Uterus (tissue), 4 donors: ENCODE results near the gene DNAJA4. TPM values are rescaled to one million over a fixed set of nuclear protein-coding genes. Genes with fewer than 3 reads are reported as not detected.

ENCODE experiments used
- DNase-seq, 2 donors: peaks; one replicate each; pipeline ENCODE4 v3.0.0-alpha.2; 2019 to 2020
- H3K27ac ChIP-seq, 2 donors: fragments of 200-600 bp; sonication (generic); 1 replicate in 1 of 2; 2 replicates in 1 of 2; pipeline ENCODE4 v1.5.1; 2016 to 2018
- H3K27me3 ChIP-seq, 2 donors: fragments of 200-600 bp; sonication (generic); one replicate each; pipeline ENCODE4 v1.5.1; 2018 to 2019; ENCODE audit warnings: control low read depth in 1 of 2
- H3K36me3 ChIP-seq, 2 donors: fragments of 200-600 bp; sonication (generic); one replicate each; pipeline ENCODE4 v1.5.1; 2019; ENCODE audit warnings: control low read depth in 1 of 2
- H3K4me1 ChIP-seq, 2 donors: fragments of 200-600 bp; sonication (generic); one replicate each; pipeline ENCODE4 v1.5.1; 2018 to 2019; ENCODE audit warnings: control low read depth in 1 of 2
- H3K4me3 ChIP-seq, 2 donors: fragments of 200-600 bp; sonication (generic); 1 replicate in 1 of 2; 2 replicates in 1 of 2; pipeline ENCODE4 v1.5.1; 2018 to 2019; ENCODE audit warnings: mild to moderate bottlenecking in 1 of 2
- H3K9me3 ChIP-seq, 2 donors: fragments of 200-600 bp; sonication (generic); one replicate each; pipeline ENCODE4 v1.5.1; 2019; ENCODE audit warnings: control low read depth in 1 of 2
- CTCF ChIP-seq, 4 experiments: fragments of 200-600 bp in 2 of 4; fragments of 450-650 bp in 2 of 4; sonication (generic) in 2 of 4; IDR thresholded peaks; one replicate each; pipeline ENCODE4 v1.5.1; 2016 to 2019; ENCODE audit warnings: antibody characterized with exemption in 4 of 4, mild to moderate bottlenecking in 2 of 4, moderate library complexity in 1 of 4
- POLR2A ChIP-seq, 2 donors: fragments of 450-650 bp; IDR thresholded peaks; one replicate each; pipeline ENCODE4 v1.6.1; 2016; ENCODE audit warnings: antibody characterized with exemption in 2 of 2, mild to moderate bottlenecking in 1 of 2, moderate library complexity in 1 of 2
- intact Hi-C: fragments of 100-400 bp; cut with DNase I; formaldehyde crosslinking; loops from one replicate; pipeline ENCODE4 v1.15.1; 2023; ENCODE audit warnings: low total_unique reads
- total RNA-seq, 4 donors: library from RNA; depleted of rRNA in 3 of 4; stranded (reverse); fragments of >200 nt in 3 of 4; gene quantifications; one replicate each; pipeline versions ENCODE4 v1.1.0 to v1.2.4, GENCODE V29; 2014 to 2023
- donor health status: DM: yes; HTN: yes; CAD: no.

DNAJA4 gene
- total RNA-seq, 4 donors from 2014 or later, result 2.6 to 16.8 (median 14.6) TPM

- intact Hi-C loops, result no loop called here
- H3K27ac ChIP-seq, result no peak overlapping the region
- no peaks in the 10 kb centered on the region for H3K9me3 ChIP-seq
- no peak for DNase-seq
- TF ChIP-seq CTCF (IDR thresholded peaks at IDR 0.05), result no peak
- no peak for TF ChIP-seq POLR2A (IDR thresholded peaks at IDR 0.05)
- H3K27me3 ChIP-seq, result no peaks in the 10 kb centered on the region
- H3K36me3 ChIP-seq, result no peaks in the 10 kb centered on the region
- no peaks in the 10 kb centered on the region for H3K4me1 ChIP-seq
- H3K4me3 ChIP-seq, result no peak overlapping the region
These were observed 48.6 kb downstream of the DNAJA4 start for GRCh38 chr15:78312957-78313356.

- intact Hi-C loops, result no loop called here
- no peak overlapping the region for H3K27ac ChIP-seq
- H3K4me3 ChIP-seq, result no peak overlapping the region
- H3K4me1 ChIP-seq, result no peaks in the 10 kb centered on the region
- H3K9me3 ChIP-seq, result no peaks in the 10 kb centered on the region
- no peaks in the 10 kb centered on the region for H3K27me3 ChIP-seq
- TF ChIP-seq POLR2A (IDR thresholded peaks at IDR 0.05) (no peak), CTCF (IDR thresholded peaks at IDR 0.05) (no peak)
- DNase-seq, result no peak
- no peaks in the 10 kb centered on the region for H3K36me3 ChIP-seq
These were observed 49.0 kb downstream of the DNAJA4 start for GRCh38 chr15:78313383-78313782.

- Histone ChIP-seq H3K4me3 (no peak overlapping the region), H3K9me3 (no peaks in the 10 kb centered on the region)
- no peak for DNase-seq
These were observed 49.8 kb downstream of the DNAJA4 start for GRCh38 chr15:78314181-78314581.

GRCh38 chr15:78315686-78316282 is 51.4 kb downstream of the DNAJA4 start:
- Histone ChIP-seq H3K36me3 (no peaks in the 10 kb centered on the region), H3K4me1 (no peaks in the 10 kb centered on the region), H3K27ac (no peak overlapping the region), H3K27me3 (no peaks in the 10 kb centered on the region), H3K9me3 (no peaks in the 10 kb centered on the region), H3K4me3 (no peak overlapping the region)
- TF ChIP-seq CTCF (IDR thresholded peaks at IDR 0.05), result no peak
- no peak for TF ChIP-seq POLR2A (IDR thresholded peaks at IDR 0.05)
- intact Hi-C loops, result no loop called here
- DNase-seq, result no peak

More at GRCh38 chr15:78314181-78314581, 49.8 kb downstream of the DNAJA4 start:
- Histone ChIP-seq H3K36me3 (no peaks in the 10 kb centered on the region), H3K27ac (no peak overlapping the region), H3K27me3 (no peaks in the 10 kb centered on the region), H3K4me1 (no peaks in the 10 kb centered on the region)
- no peak for TF ChIP-seq CTCF (IDR thresholded peaks at IDR 0.05)
- TF ChIP-seq POLR2A (IDR thresholded peaks at IDR 0.05), result no peak
- intact Hi-C loops, result no loop called here

- H3K36me3 ChIP-seq, result no peaks in the 10 kb centered on the region
- intact Hi-C loops, result no loop called here
- no peak for DNase-seq
- no peak overlapping the region for H3K27ac ChIP-seq
- no peaks in the 10 kb centered on the region for H3K9me3 ChIP-seq
- H3K4me3 ChIP-seq, result no peak overlapping the region
- no peak for TF ChIP-seq CTCF (IDR thresholded peaks at IDR 0.05)
- no peak for TF ChIP-seq POLR2A (IDR thresholded peaks at IDR 0.05)
- H3K4me1 ChIP-seq, result no peaks in the 10 kb centered on the region
- no peaks in the 10 kb centered on the region for H3K27me3 ChIP-seq
These were observed 52.1 kb downstream of the DNAJA4 start for GRCh38 chr15:78316283-78317083.
